ENCODE data around the gene CEP72.
"Not testable (repeated sequence)": the region's sequence is repeated elsewhere in the genome, so short reads cannot be mapped to it uniquely, and the experiment has no call there.

The CEP72 gene

GRCh38 chr5:611731-612486, at the start of gene CEP72:
Gene CEP72 (plus strand): TSS chr5:612340. CDS start chr5:612362, 22 bp downstream.
- peak; percentile 77 for DNase-seq (ENCODE audit: low spot score)

- no peak for DNase-seq (ENCODE audit: low spot score)
These were observed 46.2 kb upstream of the CEP72 start for GRCh38 chr5:565782-566440.

GRCh38 chr5:566636-567309, 45.4 kb upstream of the CEP72 start:
- DNase-seq (ENCODE audit: low spot score) = no peak

GRCh38 chr5:567664-568060, 44.5 kb upstream of the CEP72 start:
- DNase-seq (ENCODE audit: low spot score) = no peak

- no peak for DNase-seq (ENCODE audit: low spot score)
These were observed 43.9 kb upstream of the CEP72 start for GRCh38 chr5:568061-568781.

GRCh38 chr5:568809-569208, 43.3 kb upstream of the CEP72 start:
- DNase-seq (ENCODE audit: low spot score) = no peak

- no peak for DNase-seq (ENCODE audit: low spot score)
These were observed 42.7 kb upstream of the CEP72 start for GRCh38 chr5:569358-569867.

GRCh38 chr5:569868-570361, 42.2 kb upstream of the CEP72 start:
- DNase-seq (ENCODE audit: low spot score) = no peak

- no peak for DNase-seq (ENCODE audit: low spot score)
These were observed 41.7 kb upstream of the CEP72 start for GRCh38 chr5:570446-570845.

GRCh38 chr5:570886-571285, 41.3 kb upstream of the CEP72 start:
- no peak for DNase-seq (ENCODE audit: low spot score)

- no peak for DNase-seq (ENCODE audit: low spot score)
These were observed 40.3 kb upstream of the CEP72 start for GRCh38 chr5:571791-572190.

GRCh38 chr5:572398-573019, 39.6 kb upstream of the CEP72 start:
- no peak for DNase-seq (ENCODE audit: low spot score)

GRCh38 chr5:573206-573605, 38.9 kb upstream of the CEP72 start:
- no peak for DNase-seq (ENCODE audit: low spot score)

- DNase-seq (ENCODE audit: low spot score) = no peak
These were observed 38.2 kb upstream of the CEP72 start for GRCh38 chr5:573976-574375.

GRCh38 chr5:574906-575305, 37.2 kb upstream of the CEP72 start:
- DNase-seq (ENCODE audit: low spot score) = no peak

- DNase-seq (ENCODE audit: low spot score) = no peak
These were observed 36.5 kb upstream of the CEP72 start for GRCh38 chr5:575636-576035.

GRCh38 chr5:577214-577613, 34.9 kb upstream of the CEP72 start:
- DNase-seq (ENCODE audit: low spot score) = not testable (repeated sequence)

GRCh38 chr5:577800-578199, 34.3 kb upstream of the CEP72 start:
- no peak for DNase-seq (ENCODE audit: low spot score)

GRCh38 chr5:579211-579610, 32.9 kb upstream of the CEP72 start:
- no peak for DNase-seq (ENCODE audit: low spot score)

- DNase-seq (ENCODE audit: low spot score) = no peak
These were observed 32.3 kb upstream of the CEP72 start for GRCh38 chr5:579746-580366.

GRCh38 chr5:580436-580835, 31.7 kb upstream of the CEP72 start:
- DNase-seq (ENCODE audit: low spot score) = no peak
